ENCODE measurements around the gene ZNF718.

DNA sequence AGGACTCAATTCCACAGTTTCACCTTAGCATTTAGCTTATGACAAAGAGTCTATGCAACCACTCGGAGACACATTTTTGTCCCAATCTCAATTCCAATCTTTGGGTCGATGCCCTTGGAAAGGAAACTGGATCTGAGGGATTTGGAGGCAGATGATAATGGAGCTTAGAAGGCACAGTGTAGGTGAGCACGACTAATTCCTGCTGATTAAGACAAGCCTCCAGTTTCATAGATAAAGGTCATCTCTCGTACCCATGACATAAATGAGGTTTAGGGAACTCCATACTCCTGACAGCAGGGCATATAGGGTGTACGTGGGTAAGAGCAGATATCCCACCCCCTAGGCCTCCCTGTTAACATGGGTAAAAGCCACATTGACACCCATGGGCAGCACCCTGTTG is 24.4 kb upstream of the ZNF718 start:
- TF ChIP-seq POLR2AphosphoS5 (IDR thresholded peaks at IDR 0.05; ENCODE audit: borderline replicate concordance, low read depth, low read length): no peak
- TF ChIP-seq EZH2 (IDR thresholded peaks at IDR 0.05): no peak
- no peak for TF ChIP-seq FOXP2 (optimal IDR thresholded peaks at IDR 0.05; ENCODE audit: control extremely low read depth, extremely low read length, insufficient read depth)
